HG03575 (cell line): ENCODE results near the gene PEX5.
"Not testable (repeated sequence)": the region's sequence is repeated elsewhere in the genome, so short reads cannot be mapped to it uniquely, and the experiment has no call there.

Experiments
- ATAC-seq: cut with Tn5 transposase; IDR thresholded peaks from one replicate; pipeline ENCODE4 v1.9.1; 2021; ENCODE audit not compliant: unreplicated experiment, insufficient number of reproducible peaks, low FRiP score; ENCODE audit errors: extremely low read depth

Gene PEX5

GRCh38 chr12:7206691-7207090 is 17.2 kb downstream of the PEX5 start:
- no peak for ATAC-seq

- ATAC-seq: no peak
Observed at GRCh38 chr12:7207866-7208625, 18.6 kb downstream of the PEX5 start.

DNA sequence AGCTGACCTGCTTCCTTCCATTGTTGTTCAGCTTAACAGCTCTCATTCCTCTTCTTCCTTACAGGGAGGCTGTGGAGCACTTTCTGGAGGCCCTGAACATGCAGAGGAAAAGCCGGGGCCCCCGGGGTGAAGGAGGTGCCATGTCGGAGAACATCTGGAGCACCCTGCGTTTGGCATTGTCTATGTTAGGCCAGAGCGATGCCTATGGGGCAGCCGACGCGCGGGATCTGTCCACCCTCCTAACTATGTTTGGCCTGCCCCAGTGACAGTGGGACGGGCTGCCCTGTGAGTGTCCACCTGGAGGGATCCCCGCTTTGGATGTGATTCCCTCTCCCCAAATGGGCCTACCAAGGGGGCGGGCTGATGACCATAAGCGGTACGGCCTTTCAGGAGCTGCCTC is 20.5 kb downstream of the PEX5 start:
- ATAC-seq: no peak

- ATAC-seq: no peak
Observed at GRCh38 chr12:7210642-7211151, 21.2 kb downstream of the PEX5 start.

GRCh38 chr12:7212678-7213077 is 23.2 kb downstream of the PEX5 start:
- ATAC-seq: no peak

- not testable (repeated sequence) for ATAC-seq
Observed at GRCh38 chr12:7213745-7214144, 24.3 kb downstream of the PEX5 start.

DNA sequence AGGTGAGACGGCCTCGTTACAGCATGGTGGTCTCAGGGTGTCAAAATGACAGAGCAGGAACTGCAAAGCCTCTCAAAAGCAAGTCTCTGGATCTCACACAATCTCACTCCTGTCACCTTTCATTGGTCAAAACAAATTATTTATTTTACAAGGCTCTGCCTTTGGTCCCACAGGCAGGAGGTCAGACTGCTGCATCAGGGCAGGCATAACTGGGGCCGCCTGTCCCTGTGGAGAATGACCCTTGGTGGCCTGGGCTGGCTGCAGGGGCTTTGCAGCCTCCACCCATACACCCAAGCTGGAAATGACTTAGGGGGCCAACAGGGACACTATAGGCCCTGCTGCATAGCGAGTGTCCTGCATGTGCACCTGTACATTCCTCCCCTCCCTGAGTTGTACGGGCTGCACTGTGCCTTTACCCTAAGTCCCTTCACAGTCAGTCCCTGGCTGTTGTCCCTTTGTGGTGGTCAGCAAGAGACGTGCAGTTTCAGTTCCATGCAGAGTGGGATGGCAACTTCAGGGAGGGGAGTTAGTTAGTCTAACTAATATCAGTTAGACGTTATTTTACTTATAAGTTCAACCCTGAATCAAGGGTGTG is 28.1 kb downstream of the PEX5 start:
- ATAC-seq: no peak

DNA sequence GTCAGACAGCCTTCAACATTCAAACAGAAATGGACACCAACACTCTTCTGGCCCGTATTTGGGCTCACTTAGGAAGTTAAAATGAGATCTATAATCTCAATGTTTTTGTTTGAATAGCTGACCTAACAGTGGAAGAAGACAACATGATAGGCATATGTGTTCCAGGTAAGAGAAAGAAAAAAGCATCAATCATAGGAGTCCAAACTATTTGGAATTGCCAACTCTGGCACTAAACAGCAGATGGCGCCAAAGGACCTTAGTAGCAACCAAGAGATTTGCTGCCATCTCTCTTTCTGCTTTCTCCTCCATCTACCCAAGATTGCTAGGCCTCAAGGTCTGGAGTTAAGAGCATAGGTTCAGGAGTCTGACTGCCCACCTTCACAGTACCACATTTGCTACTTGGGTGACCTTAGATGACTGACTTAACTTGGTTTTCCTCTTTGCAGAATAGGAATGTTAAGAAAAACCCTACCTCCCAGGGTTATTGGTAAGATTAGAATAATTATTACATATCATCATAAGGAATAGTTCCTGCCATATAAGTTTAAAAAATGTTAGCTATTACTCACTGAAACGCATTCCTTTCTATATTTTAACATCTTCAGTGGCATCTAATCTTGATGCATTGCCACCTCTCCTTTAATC is 30.2 kb downstream of the PEX5 start:
- ATAC-seq: no peak

DNA sequence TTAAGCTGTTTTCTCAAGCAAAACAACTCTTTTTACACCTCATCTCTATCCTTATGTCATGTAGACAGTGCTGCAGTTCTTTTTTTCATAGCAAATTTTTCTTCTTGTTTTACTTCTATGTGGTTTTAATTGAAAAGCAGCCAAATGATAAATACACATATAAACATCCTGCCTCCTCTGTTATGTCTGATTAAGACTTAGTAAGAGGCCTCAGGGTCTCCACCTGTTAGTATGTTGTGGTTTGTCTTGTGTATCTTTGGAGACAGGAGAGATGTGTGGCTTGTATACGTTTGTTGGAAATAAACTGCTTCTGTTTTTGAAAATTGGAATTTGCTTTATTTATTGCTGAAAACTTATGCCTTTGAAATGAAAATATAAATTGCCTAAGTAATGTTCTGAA is 32.0 kb downstream of the PEX5 start:
- no peak for ATAC-seq

GRCh38 chr12:7229741-7230140 is 40.3 kb downstream of the PEX5 start:
- ATAC-seq: no peak

GRCh38 chr12:7241404-7242005 is 52.0 kb downstream of the PEX5 start:
- ATAC-seq: no peak

- no peak for ATAC-seq
Observed at GRCh38 chr12:7242176-7243101, 53.0 kb downstream of the PEX5 start.

- ATAC-seq: not testable (repeated sequence)
Observed at GRCh38 chr12:7251328-7251996, 62.0 kb downstream of the PEX5 start.

DNA sequence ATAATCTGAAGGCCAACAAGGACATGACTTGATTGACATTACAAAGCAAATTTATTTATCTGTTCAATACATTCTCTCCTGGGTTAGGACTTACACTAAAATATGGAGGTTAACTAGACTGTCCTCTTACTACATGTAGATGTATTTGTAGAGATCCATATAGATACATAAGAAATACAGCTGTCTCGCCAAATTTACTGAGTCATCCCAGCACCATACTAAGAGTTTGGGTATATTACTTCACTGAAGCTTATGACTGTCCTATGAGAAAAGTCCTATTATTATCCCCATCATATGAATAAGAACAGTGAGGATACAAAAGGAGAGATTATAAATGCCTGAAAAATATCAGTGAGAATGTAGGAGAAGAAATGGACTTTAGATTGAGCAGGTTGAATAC is 69.6 kb downstream of the PEX5 start:
- no peak for ATAC-seq
